GM19240 (cell line): ENCODE measurements around the gene SLC35B1.

Experiments used
- DNase-seq: peaks from one replicate; pipeline ENCODE4 v3.0.0; 2011; ENCODE audit warnings: low spot score; ENCODE audit not compliant: insufficient read length

The SLC35B1 gene

GRCh38 chr17:49707608-49708514 is at the start of gene SLC35B1:
SLC35B1 (minus strand) TSS chr17:49707964; CDS start chr17:49707833, 131 bp downstream.
- peak; percentile 99 for DNase-seq

- DNase-seq: no peak
Measured at GRCh38 chr17:49757151-49757777, 49.5 kb upstream of the SLC35B1 start.

GRCh38 chr17:49756323-49757150 is 48.8 kb upstream of the SLC35B1 start:
- DNase-seq: no peak

GRCh38 chr17:49755663-49756283 is 48.0 kb upstream of the SLC35B1 start:
- no peak for DNase-seq

- DNase-seq: no peak
Measured at GRCh38 chr17:49753959-49754391, 46.2 kb upstream of the SLC35B1 start.

GRCh38 chr17:49752508-49752907 is 44.7 kb upstream of the SLC35B1 start:
- no peak for DNase-seq

- DNase-seq: no peak
Measured at GRCh38 chr17:49749730-49750129, 42.0 kb upstream of the SLC35B1 start.

- DNase-seq: peak; percentile 64
Measured at GRCh38 chr17:49748791-49749190, 41.0 kb upstream of the SLC35B1 start.

- DNase-seq: no peak
Measured at GRCh38 chr17:49748223-49748622, 40.5 kb upstream of the SLC35B1 start.

- DNase-seq: no peak
Measured at GRCh38 chr17:49747632-49748031, 39.9 kb upstream of the SLC35B1 start.

GRCh38 chr17:49746791-49747490 is 39.2 kb upstream of the SLC35B1 start:
- no peak for DNase-seq

GRCh38 chr17:49745175-49746139 is 37.7 kb upstream of the SLC35B1 start:
- DNase-seq: no peak

- DNase-seq: no peak
Measured at GRCh38 chr17:49742166-49742638, 34.4 kb upstream of the SLC35B1 start.

GRCh38 chr17:49741692-49742076 is 33.9 kb upstream of the SLC35B1 start:
- DNase-seq: no peak

GRCh38 chr17:49741009-49741691 is 33.4 kb upstream of the SLC35B1 start:
- no peak for DNase-seq

GRCh38 chr17:49739641-49740271 is 32.0 kb upstream of the SLC35B1 start:
- DNase-seq: no peak

GRCh38 chr17:49738456-49739163 is 30.8 kb upstream of the SLC35B1 start:
- no peak for DNase-seq
